PC-9 (cell line): ENCODE data around the gene ENTHD1.

ENCODE experiments used
- EZH2 ChIP-seq: fragments of 200-600 bp; sonication (generic); IDR thresholded peaks from 2 replicates; pipeline ENCODE4 v1.8.0; 2017; ENCODE audit warnings: antibody characterized with exemption, low read depth
- TF ChIP-seq, protein P1 (sequence below): fragments of 200-600 bp; sonication (generic); conservative IDR thresholded peaks from 2 replicates; pipeline ENCODE4 v1.6.1; 2017; ENCODE audit warnings: mixed run types, antibody characterized with exemption, mild to moderate bottlenecking, moderate library complexity

DNA sequence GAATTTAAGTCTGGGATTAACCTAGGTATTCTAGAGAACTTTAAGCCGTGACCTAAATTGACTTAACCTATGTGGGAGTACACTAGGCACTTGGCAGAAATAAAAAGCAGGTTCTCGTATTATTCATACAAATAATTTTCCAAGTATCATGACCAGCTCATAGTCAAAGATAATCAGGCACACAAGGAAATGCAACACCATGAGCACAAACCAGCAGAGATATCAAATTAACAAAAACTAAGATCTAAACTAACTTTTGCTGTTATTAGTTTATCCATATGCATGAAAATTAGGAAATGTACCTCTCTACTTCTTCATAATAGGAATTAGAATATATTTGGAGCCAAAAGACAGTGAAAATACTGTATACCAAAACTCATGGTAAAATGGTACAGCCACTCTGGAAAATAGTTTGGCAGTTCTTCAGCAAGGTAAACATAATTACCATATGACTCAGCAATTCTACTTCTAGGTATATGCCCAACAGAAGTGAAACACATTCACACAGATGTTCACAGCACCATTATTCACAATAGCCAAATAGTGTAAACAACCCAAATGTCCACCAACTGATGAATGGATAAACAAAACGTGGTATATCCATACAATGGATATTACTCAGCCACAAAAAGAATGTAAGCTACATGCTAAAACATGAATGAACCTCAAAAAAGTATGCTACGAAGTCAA is 154.1 kb downstream of the ENTHD1 start:
- TF ChIP-seq, protein P1, sequence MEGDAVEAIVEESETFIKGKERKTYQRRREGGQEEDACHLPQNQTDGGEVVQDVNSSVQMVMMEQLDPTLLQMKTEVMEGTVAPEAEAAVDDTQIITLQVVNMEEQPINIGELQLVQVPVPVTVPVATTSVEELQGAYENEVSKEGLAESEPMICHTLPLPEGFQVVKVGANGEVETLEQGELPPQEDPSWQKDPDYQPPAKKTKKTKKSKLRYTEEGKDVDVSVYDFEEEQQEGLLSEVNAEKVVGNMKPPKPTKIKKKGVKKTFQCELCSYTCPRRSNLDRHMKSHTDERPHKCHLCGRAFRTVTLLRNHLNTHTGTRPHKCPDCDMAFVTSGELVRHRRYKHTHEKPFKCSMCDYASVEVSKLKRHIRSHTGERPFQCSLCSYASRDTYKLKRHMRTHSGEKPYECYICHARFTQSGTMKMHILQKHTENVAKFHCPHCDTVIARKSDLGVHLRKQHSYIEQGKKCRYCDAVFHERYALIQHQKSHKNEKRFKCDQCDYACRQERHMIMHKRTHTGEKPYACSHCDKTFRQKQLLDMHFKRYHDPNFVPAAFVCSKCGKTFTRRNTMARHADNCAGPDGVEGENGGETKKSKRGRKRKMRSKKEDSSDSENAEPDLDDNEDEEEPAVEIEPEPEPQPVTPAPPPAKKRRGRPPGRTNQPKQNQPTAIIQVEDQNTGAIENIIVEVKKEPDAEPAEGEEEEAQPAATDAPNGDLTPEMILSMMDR = no peak
- no peak for TF ChIP-seq EZH2
